ENCODE data around the gene EEF1AKMT4. TPM values are rescaled to one million over a fixed set of nuclear protein-coding genes. Genes with fewer than 3 reads are reported as not detected.

EEF1AKMT4 gene
- total and polyA plus RNA-seq, 2 of the 8 experiments (the other 6 are each of a cell fraction or from before 2014, with no cell fraction given): 9.3 to 30.1 TPM

DNA sequence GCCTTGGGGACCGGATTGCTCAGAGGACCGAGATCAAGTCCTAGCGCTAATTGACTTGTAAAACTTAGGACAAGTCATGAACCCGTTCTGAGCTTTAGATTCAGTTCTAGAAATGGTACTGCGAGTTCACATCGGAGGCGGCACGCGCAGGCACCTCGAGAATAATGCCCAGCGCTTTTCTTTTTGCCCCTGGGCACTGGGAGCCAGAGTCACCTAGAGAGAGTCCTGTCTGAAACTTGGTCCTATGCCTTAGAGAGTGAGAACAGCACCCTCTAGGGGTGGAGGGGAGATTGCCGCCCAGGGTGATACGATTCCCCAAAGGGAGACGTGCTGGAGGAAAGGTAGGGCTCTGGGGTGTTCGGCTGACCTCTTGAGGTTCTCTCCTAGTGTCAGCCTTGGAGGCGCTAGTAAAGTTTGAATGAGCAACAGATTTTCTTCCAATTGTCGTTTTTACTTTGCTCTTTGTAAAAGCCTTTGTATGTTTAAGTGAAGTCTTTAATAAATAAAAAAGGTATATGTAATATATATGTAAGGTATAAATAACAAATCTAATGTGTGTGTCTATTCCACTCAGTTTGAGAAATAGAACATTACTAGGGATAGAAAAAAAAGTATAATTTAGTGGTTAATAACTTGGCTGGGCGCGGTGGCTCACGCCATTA is 826 bp downstream of the EEF1AKMT4 start (continued):
- TF ChIP-seq SIN3A (conservative IDR thresholded peaks at IDR 0.05 in 1 of 2, IDR thresholded peaks at IDR 0.05 in 1 of 2; ENCODE audit: low read depth in 1 of 2, low read length in 2 of 2) (peak in 1 of 2 experiments; percentile 84; a peak in 2 of 4 replicates), EGR1 (IDR thresholded peaks at IDR 0.05; ENCODE audit: borderline replicate concordance, low read depth, low read length) (no peak), EP300 (IDR thresholded peaks at IDR 0.05; ENCODE audit: borderline replicate concordance in 1 of 2, low read depth in 2 of 2, low read length in 2 of 2) (no peak), CREB1 (IDR thresholded peaks at IDR 0.05) (peak; percentile 37; the same call in 1 of the 2 replicates), KDM5A (IDR thresholded peaks at IDR 0.05; ENCODE audit: low read length) (no peak), CHD1 (IDR thresholded peaks at IDR 0.05; ENCODE audit: low read depth, low read length) (no peak), SRF (IDR thresholded peaks at IDR 0.05; ENCODE audit: low read depth, low read length) (no peak), ASH2L (IDR thresholded peaks at IDR 0.05; ENCODE audit: low read length) (no peak), RAD21 (IDR thresholded peaks at IDR 0.05 in 1 of 2, conservative IDR thresholded peaks at IDR 0.05 in 1 of 2; ENCODE audit: low read depth in 2 of 2, low read length in 2 of 2) (peak; percentile 53 to 72)
- TF ChIP-seq, protein P1, sequence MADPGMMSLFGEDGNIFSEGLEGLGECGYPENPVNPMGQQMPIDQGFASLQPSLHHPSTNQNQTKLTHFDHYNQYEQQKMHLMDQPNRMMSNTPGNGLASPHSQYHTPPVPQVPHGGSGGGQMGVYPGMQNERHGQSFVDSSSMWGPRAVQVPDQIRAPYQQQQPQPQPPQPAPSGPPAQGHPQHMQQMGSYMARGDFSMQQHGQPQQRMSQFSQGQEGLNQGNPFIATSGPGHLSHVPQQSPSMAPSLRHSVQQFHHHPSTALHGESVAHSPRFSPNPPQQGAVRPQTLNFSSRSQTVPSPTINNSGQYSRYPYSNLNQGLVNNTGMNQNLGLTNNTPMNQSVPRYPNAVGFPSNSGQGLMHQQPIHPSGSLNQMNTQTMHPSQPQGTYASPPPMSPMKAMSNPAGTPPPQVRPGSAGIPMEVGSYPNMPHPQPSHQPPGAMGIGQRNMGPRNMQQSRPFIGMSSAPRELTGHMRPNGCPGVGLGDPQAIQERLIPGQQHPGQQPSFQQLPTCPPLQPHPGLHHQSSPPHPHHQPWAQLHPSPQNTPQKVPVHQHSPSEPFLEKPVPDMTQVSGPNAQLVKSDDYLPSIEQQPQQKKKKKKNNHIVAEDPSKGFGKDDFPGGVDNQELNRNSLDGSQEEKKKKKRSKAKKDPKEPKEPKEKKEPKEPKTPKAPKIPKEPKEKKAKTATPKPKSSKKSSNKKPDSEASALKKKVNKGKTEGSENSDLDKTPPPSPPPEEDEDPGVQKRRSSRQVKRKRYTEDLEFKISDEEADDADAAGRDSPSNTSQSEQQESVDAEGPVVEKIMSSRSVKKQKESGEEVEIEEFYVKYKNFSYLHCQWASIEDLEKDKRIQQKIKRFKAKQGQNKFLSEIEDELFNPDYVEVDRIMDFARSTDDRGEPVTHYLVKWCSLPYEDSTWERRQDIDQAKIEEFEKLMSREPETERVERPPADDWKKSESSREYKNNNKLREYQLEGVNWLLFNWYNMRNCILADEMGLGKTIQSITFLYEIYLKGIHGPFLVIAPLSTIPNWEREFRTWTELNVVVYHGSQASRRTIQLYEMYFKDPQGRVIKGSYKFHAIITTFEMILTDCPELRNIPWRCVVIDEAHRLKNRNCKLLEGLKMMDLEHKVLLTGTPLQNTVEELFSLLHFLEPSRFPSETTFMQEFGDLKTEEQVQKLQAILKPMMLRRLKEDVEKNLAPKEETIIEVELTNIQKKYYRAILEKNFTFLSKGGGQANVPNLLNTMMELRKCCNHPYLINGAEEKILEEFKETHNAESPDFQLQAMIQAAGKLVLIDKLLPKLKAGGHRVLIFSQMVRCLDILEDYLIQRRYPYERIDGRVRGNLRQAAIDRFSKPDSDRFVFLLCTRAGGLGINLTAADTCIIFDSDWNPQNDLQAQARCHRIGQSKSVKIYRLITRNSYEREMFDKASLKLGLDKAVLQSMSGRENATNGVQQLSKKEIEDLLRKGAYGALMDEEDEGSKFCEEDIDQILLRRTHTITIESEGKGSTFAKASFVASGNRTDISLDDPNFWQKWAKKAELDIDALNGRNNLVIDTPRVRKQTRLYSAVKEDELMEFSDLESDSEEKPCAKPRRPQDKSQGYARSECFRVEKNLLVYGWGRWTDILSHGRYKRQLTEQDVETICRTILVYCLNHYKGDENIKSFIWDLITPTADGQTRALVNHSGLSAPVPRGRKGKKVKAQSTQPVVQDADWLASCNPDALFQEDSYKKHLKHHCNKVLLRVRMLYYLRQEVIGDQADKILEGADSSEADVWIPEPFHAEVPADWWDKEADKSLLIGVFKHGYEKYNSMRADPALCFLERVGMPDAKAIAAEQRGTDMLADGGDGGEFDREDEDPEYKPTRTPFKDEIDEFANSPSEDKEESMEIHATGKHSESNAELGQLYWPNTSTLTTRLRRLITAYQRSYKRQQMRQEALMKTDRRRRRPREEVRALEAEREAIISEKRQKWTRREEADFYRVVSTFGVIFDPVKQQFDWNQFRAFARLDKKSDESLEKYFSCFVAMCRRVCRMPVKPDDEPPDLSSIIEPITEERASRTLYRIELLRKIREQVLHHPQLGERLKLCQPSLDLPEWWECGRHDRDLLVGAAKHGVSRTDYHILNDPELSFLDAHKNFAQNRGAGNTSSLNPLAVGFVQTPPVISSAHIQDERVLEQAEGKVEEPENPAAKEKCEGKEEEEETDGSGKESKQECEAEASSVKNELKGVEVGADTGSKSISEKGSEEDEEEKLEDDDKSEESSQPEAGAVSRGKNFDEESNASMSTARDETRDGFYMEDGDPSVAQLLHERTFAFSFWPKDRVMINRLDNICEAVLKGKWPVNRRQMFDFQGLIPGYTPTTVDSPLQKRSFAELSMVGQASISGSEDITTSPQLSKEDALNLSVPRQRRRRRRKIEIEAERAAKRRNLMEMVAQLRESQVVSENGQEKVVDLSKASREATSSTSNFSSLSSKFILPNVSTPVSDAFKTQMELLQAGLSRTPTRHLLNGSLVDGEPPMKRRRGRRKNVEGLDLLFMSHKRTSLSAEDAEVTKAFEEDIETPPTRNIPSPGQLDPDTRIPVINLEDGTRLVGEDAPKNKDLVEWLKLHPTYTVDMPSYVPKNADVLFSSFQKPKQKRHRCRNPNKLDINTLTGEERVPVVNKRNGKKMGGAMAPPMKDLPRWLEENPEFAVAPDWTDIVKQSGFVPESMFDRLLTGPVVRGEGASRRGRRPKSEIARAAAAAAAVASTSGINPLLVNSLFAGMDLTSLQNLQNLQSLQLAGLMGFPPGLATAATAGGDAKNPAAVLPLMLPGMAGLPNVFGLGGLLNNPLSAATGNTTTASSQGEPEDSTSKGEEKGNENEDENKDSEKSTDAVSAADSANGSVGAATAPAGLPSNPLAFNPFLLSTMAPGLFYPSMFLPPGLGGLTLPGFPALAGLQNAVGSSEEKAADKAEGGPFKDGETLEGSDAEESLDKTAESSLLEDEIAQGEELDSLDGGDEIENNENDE (IDR thresholded peaks at IDR 0.05; ENCODE audit: insufficient replicate concordance, low read length): no peak

Data from H1 (cell line).